Stimulated activated CD4-positive, alpha-beta T cell treated with anti-CD3 and anti-CD28 coated beads, Interleukin-1b, Interleukin-23, amount 100 ng/mL, for 4 hours (primary cell): ENCODE data around the gene CNST.
"Not testable (repeated sequence)": the region's sequence is repeated elsewhere in the genome, so short reads cannot be mapped to it uniquely, and the experiment has no call there.

Source experiments
- DNase-seq, 2 donors: peaks; one replicate each; pipeline ENCODE4 v3.0.0-alpha.2; 2020; ENCODE audit warnings: low read depth in 2 of 2

CNST gene

DNA sequence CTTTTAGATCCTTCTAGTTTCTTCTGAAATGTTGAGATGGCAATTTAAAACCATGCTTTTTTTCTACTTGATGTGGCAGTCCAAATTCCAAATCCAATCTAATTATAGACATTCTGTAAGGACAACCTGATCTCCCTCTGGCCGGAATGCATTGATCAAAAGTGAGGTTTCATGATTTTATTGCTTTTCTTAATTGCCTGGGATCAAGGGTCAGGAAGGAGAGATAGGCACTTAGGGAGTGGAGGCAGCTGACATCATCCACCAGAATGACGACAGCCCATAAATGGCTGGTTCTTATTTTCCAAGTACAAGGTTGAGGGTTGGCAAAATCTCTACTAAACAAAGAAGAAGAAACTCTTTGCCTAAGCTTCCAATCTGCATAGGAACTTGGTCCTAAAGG lies 111.6 kb downstream of the CNST start:
- DNase-seq = no peak

DNA sequence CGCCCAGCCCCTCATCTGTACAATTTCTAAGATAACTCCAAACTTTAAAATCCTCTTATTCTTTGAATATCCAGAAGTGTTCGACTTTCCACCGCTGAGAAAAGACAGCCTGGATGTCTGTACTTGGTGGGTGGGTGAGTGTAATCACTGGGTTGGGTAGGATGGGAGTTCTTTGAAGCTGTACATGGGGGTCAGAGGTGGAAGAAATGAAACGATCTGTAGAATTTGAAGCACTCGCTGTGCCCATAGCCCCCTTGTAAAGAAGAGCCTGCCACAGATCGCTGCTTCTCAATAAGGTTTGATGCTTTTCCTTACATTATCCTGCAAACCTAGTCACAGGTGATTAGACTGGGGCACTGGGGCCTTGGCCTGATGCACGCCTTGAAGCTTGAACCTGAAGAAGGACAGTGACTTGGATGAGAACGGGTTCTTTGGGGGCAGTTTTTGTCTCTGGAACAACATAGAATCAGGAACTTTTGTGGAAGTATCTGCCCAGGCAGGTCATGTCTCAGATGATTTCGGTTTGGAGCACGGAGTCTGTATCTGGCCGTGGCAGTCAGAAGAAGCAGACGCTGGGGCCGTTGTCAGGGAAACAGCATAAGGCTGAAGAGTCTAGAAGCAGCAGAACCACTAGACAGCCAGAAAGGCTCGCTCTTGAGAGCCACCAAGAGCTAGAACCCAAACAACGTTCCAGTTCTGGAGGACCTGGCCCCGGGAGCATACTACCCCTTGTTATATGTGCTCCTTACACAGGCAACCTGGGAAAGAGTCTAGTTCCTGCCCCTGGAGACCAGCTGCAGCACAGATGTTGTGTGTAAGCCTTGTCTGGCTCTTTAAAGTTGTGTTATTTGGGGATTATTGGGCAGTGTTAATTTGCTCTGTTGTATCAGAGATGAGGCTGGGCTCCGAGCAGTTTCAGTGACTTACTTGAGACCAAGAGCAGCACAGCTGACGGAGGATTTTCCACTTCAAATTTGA lies 112.8 kb downstream of the CNST start:
- DNase-seq = no peak

DNA sequence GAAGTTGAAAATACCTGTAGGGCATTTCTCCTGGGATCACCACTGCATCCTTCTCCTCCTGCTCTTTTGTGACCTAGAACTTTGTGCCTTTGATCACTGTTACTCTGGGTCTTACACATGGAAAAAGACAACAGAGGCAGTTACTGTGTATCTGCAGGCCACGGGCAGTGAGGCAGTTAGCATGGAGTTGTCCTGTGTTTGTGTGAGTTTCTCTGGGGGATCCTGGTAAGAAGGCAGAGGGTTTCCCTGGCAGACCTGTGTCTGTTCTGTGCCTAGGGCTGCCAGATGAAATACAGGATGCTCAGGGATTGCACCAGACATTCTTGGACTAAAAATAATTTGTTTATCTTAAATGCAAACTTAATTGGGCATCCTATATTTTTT lies 113.5 kb downstream of the CNST start:
- no peak for DNase-seq

DNA sequence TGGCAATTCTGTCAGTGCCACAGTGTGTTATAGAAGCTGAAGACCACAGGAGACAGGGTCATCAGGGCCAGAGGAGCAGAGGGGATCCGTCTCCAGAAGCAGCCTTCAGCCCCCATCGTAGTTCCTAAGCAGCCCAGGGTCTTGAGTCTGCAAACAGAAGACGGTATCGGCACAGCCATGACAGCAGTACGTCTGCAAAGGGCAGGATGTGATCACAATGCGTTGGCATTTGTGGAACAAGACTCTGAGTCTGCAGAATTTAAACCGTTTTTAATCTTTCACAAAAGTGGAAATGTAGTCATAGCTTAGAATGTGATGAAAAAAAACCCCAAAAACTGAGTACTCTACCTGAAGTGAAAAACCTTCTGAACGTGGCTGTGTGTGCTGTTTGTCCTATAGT lies 113.9 kb downstream of the CNST start:
- no peak for DNase-seq

DNA sequence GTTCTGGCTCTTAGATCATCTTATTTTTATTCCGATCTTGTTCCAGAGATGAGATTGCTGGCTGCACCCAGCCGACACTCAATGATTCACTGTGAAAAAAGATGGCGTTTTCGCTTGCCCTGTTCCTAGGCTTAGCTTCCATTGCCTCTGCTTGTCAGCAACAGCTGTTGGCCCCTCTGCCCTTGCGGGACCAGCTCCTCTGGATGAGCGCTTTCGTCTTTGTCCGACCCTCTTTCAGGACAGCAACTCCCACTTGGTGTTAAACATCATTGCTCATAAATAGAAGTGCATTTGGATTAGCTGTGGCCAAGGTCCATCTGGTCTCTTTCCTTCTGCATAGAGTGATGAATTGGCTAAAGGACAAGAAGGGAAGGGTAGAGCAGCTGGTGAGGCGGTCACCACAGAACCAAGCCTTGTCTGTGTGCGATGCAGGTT lies 114.5 kb downstream of the CNST start:
- DNase-seq = no peak

DNA sequence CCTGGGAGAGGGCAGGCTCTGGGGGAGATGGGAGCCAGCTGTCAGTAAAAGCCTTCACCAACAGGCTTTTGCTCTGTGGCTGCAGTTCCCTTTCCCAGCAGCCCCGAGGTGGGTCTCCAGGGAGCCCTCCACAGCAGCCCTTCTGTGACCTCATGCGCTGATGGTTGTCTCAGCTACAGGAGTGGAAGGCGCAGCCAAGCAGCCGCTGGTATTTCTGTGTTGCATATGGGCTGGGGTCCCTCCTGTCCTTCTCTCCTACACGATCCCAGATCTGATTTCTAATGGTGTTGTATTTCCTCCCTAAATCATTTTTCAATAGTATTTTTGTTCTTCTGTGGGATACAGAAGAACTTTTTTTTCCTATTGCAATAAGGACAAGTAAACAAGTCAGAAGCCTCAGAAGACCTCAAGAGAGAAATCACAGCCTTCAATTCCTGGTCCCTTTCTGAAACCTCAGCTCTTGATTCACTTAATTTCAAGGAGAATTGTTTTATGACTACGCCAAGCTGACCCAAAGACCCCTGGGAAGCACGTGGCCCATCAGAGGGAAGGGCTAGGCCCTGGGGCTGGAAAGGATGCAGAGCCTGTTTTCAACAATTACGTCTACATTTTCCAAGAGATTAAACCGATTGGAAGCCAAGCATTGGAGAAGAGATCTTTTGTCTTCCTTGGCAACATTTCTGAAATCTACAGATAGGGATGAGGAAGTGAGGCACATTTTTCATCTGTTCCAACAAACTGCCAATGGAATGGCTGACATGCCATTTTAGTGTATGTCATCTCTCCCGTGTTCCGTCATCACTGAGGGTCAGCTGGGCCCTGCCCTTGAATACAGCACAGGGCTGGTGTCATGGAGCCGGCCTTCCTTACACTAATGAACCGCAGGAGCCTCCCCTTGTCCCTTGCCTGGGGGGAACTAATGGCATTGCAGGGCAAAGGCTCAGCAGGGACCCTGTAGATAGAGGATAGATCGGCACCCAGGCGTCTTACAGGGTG lies 115.9 kb downstream of the CNST start:
- DNase-seq = no peak

DNA sequence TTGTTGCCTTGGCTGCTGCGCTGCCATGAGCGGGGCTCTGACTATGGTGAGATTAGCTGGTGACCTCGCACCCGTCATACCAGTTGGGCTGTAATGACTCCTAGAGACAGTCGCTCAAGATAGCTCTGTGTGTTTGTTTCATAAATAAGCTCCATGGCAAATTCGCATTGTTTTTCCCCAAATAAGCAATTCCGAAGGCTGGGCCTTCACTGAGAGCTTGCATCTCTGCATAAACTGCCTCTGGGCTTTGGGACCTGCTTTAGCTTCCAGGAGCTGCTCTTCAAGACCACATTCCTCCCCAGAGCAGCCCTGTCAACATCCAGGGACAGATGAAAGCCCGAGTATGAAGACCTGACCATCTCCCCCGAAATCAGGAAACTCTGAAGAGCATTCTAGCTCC lies 117.3 kb downstream of the CNST start:
- no peak for DNase-seq

DNA sequence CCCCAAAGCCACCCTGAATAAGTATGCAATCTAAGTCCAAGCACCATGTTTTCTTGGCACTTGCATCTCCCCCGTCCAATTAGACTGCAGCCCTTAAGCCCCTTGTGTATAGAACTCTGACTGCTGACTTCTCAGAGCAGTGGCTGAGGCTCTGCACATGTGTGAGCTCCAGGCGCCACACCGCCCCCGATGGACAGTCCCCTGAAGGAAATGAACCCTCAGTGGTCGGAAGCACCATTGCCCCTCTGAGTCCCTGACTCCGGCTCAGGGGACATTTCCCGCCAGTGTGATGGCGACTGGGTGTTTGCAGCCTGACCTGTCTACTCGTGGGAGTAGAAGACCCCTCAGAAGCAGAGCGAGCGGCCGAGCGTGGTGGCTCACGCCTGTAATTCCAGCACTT lies 120.7 kb downstream of the CNST start:
- DNase-seq = no peak

DNA sequence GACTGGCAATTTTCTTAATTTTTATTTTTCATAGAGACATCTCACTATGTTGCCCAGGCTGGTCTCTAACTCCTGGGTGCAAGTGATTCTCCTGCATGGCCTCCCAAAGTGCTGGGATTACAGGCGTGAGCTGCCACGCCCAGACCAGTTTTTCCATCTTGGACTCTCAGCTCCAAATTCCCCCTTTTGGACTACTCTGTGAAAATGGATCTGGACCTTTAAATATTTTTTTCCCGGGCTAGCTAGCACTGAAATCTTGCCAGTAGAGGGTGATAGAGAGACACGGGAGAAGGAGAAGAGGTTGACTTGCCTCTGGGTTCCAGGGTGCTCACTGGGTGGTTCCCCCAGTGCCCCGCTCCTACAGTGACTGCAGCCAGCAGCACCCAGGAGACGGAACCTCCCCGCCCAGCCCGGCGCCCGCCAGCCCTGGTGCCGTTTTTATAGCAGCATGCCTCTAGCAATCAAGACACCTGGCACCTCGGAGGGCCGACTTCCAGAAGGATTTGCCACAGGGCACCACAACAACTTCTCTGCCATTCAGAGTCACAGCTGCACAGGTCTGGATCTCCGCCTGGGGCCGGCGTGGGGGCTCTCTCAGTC lies 123.3 kb downstream of the CNST start:
- DNase-seq = peak; percentile 11 to 12

DNA sequence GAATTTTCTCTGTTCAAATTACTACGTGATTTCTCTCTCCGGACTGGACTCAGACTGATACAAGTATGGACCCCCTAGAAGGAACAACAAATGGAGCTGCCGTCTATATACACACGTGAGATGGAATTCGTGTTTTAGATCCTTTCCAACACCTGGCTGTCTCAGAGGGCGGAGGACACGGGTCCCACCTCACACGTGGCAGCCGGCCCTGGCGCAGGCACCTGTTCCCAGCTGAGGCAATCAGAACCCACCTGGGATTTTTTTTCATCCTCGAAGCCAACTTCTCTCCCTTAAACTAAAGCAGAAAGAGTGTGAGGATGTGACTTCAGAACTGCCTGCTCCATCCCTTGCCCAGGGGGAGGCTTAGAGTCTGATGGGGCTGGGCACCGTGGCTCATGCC lies 123.8 kb downstream of the CNST start:
- no peak for DNase-seq

DNA sequence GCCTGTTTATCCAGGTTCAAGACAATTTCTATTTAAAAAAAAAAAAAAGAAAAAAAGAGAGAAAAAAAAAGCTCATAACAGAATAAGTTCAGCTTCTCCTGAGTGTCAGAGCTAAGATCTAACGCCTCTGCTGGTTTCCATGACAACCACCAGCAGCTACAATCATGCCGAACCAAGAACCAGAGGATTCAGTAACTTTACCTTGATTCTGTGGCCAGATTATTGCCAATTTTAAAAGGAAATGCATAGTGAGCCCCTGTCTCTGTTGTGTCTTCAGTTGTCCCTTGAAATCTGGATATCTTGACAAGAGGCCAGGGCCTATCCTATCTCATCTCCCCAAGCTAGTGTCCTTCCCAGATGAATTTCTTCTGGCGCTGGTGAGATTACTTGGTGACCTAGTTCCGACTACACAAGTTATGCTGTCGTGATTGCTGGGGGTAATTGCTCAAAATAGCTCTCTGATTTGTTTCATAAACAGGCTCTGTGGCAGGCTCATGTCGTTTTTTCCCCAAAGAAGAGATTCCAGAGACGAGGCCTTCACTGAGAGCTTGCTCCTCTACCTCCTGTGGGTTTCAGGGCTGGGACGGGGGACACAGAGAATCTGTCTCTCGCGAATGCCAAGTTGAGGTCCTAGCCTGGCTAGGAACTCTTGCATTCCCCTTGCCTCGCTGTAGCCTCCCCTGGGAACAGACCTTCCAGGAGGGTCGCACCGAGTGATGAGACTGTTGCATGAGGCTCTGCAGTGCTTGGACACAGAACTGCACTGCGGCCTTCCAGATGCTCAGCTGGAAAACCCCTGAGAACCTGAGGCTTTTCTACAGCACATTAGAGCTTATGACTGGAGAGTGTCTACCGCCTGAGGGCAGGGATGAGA lies 125.6 kb downstream of the CNST start:
- no peak for DNase-seq

DNA sequence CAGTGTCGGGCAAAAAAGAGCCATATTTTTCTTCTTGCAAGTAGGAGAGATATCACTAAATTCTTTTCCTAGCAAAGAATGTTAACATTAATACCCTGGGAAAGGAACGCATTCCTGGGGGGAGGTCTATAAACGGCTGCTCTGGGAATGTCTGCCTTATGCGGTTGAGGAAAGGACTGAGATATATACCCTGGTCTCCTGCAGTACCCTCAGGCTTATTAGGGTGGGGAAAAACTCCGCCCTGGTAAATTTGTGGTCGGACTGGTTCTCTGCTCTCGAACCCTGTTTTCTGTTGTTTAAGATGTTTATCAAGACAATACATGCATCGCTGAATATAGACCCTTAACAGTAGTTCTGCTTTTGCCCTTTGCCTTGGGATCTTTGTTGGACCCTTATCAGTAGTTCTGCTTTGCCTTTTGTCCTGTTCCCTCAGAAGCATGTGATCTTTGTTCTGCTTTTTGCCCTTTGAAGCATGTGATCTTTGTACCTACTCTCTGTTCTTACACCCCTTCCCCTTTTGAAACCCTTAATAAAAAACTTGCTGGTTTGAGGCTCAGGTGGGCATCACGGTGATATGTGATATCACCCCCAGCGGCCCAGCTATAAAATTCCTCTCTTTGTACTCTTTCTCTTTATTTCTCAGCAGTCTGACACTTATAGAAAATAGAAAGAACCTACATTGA lies 128.1 kb downstream of the CNST start:
- not testable (repeated sequence) for DNase-seq

DNA sequence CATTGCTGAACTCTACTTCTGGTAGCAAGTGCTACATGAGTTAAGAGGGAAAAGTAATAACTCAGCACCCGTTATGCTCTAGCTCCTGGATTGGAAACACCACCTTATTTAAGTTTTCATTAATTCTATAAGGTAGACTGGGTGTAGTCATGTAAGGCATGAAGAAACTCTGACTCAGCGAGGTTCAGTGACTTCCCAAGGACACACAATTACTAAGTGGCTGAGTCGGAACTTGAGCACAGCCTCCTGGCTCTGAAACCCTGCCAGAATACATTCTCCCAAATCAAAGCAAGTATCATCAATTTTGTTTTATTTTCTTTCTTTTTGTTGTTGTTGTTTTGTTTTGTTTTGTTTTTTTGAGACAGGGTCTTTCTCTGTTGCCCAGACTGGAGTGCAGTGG lies 128.9 kb downstream of the CNST start:
- no peak for DNase-seq

DNA sequence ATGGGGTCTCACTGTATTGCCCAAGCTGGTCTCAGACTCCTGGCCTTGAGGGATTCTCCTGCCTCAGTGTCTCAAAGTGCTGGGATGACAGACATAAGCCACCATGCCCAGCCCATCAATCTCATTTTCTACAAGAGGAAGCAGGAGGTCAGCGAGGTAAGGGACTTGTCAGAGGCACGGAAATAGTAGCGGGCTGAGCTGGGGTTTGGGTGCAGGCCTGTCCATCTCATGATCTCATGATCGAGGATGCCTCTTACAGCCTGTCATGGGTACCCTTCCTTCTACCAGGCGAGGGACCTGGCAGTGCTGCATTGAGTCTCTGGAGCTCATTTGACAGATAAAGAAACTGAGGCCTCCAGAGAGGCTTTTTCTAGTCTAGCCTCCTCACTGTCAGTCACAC lies 129.4 kb downstream of the CNST start:
- DNase-seq = no peak

DNA sequence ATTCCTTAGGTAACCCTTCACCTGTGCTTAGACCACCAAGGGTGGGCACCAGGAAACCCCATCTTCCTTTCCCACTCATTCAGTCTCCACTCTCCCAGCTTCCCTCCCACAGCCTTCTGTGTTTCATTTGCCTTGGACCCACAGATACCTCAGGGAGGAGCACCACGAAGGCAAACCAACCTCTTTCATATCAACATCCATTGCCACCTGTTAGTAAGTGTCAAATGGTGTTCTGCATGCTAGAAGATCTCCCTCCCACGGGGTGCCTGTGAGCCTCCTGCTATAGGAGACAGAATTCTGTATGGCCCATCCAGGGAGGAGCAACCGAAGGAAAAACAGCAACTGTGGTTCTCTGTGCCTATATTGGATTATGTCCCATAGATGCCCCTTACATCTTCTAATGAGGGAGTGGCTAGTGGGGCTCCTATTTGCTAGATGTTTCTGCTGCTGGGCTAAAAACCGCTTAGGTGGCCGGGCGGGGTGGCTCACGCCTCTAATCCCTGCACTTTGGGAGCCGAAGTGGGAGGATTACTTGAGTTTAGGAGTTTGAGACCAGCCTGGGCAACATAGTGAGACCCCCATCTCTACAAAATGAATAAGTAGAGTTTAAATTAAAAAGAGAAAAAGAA lies 132.3 kb downstream of the CNST start:
- DNase-seq = no peak

DNA sequence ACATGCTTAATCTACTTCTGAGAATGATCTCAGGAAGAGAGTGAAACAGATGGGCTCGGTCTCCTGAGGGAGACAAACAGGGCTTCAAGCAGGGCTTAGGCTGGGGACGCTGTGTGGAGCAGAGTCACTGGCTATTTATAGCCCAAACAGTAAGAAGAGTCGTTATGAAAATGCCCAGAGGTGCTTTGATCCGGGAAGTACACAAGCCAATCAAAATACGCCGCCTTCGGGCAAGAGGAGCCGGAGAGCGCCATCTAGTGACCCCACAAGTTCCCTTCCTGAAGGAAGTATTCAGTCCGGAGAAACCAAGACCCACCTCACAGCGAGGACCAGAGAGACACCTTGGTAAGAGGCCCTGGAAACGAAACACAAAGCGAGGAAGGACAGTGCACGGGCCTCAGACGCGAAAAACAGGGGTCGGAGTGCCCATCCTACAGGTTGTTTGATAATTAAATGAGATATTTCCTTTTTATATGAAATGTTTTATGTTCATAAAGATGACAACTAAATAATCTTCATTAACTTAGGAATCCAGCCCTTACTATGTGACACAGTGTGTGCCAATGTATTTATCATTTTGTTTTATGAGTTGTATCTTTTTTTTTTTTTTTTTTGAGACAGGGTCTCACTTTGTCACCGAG lies 133.0 kb downstream of the CNST start:
- peak; percentile 59 to 65 for DNase-seq

DNA sequence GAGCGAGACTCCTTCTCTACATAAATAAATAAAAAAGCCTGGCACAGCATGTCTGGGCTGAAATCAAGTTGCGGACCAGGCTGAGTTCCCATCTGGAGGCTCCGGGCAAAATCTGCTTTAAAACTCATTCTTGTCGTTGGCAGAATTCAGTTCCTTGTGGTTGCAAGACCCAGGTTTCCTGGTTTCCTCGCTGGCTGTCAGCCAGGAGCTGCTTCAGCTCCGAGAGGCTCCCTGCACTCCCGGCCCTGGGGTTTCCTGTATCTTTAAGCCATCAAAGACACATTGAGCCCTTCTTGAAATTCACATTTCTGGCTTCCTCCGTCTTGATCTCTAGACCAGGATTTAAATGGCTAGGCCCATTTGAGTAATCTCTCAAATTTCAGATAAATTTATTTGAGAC lies 137.3 kb downstream of the CNST start:
- no peak for DNase-seq

DNA sequence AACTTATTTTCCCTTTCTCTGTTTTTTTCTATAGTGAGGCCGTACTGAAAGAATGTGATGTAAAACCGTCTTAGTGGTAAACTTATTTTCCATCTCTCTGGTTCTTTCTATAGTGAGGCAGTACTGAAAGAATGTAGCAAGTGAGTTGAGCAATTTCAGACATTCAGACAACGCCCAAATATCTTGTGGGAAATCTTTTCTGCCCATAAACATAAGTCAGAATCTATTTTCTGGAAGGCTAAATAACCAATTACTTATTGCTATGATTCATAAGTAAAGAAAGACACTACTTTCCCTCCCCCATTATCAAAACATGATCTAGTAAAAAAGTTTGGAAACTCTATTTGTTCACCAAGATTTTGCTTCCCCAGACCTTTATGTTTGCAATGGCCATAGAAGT lies 139.1 kb downstream of the CNST start:
- DNase-seq = no peak

DNA sequence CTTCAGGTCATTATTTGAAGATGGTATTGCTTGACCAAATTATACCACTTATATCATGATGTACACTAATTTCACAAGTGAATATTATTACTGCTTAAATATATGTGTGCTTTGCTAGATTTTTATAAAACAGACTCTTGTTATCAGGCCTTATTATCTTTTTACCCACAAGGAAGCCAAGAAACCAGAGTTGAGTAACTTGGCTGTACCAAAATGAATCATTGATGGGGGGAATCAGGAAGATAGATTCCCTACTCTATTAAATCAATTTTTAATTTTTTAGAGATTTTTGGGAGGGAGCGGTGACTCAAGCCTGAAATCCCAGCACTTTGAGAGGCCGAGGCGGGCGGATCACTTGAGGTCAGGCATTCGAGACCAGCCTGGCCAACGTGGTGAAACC lies 141.9 kb downstream of the CNST start:
- DNase-seq = no peak

DNA sequence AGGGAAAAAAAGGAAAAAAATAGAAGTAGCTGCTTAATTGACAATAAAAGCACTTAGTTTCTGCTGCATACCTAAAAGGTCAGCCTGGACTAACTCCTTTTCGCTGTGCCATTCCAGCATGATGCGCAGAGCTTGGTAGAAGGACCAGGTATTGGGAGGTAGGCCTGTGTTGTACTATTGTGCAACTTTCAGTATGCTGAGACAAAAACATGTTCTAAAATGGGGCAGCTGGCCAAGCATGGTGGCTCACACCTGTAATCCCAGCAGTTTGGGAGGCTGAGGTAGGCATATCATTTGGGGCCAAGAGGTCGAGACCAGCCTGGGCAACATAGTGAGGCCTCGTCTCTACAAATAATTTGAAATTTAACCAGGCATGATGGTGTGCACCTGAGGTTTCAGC lies 142.9 kb downstream of the CNST start:
- no peak for DNase-seq
